Measurements from ENCODE around the gene PDE3B. TPM values are rescaled to one million over a fixed set of nuclear protein-coding genes. Genes with fewer than 3 reads are reported as not detected.

PDE3B gene
- total and polyA plus RNA-seq, 2 of the 8 experiments (the other 6 are each of a cell fraction or from before 2014, with no cell fraction given) = 2.7 to 10.9 TPM

GRCh38 chr11:14642873-14643696, 519 bp upstream of the PDE3B start (continued):
- TF ChIP-seq, protein P1, sequence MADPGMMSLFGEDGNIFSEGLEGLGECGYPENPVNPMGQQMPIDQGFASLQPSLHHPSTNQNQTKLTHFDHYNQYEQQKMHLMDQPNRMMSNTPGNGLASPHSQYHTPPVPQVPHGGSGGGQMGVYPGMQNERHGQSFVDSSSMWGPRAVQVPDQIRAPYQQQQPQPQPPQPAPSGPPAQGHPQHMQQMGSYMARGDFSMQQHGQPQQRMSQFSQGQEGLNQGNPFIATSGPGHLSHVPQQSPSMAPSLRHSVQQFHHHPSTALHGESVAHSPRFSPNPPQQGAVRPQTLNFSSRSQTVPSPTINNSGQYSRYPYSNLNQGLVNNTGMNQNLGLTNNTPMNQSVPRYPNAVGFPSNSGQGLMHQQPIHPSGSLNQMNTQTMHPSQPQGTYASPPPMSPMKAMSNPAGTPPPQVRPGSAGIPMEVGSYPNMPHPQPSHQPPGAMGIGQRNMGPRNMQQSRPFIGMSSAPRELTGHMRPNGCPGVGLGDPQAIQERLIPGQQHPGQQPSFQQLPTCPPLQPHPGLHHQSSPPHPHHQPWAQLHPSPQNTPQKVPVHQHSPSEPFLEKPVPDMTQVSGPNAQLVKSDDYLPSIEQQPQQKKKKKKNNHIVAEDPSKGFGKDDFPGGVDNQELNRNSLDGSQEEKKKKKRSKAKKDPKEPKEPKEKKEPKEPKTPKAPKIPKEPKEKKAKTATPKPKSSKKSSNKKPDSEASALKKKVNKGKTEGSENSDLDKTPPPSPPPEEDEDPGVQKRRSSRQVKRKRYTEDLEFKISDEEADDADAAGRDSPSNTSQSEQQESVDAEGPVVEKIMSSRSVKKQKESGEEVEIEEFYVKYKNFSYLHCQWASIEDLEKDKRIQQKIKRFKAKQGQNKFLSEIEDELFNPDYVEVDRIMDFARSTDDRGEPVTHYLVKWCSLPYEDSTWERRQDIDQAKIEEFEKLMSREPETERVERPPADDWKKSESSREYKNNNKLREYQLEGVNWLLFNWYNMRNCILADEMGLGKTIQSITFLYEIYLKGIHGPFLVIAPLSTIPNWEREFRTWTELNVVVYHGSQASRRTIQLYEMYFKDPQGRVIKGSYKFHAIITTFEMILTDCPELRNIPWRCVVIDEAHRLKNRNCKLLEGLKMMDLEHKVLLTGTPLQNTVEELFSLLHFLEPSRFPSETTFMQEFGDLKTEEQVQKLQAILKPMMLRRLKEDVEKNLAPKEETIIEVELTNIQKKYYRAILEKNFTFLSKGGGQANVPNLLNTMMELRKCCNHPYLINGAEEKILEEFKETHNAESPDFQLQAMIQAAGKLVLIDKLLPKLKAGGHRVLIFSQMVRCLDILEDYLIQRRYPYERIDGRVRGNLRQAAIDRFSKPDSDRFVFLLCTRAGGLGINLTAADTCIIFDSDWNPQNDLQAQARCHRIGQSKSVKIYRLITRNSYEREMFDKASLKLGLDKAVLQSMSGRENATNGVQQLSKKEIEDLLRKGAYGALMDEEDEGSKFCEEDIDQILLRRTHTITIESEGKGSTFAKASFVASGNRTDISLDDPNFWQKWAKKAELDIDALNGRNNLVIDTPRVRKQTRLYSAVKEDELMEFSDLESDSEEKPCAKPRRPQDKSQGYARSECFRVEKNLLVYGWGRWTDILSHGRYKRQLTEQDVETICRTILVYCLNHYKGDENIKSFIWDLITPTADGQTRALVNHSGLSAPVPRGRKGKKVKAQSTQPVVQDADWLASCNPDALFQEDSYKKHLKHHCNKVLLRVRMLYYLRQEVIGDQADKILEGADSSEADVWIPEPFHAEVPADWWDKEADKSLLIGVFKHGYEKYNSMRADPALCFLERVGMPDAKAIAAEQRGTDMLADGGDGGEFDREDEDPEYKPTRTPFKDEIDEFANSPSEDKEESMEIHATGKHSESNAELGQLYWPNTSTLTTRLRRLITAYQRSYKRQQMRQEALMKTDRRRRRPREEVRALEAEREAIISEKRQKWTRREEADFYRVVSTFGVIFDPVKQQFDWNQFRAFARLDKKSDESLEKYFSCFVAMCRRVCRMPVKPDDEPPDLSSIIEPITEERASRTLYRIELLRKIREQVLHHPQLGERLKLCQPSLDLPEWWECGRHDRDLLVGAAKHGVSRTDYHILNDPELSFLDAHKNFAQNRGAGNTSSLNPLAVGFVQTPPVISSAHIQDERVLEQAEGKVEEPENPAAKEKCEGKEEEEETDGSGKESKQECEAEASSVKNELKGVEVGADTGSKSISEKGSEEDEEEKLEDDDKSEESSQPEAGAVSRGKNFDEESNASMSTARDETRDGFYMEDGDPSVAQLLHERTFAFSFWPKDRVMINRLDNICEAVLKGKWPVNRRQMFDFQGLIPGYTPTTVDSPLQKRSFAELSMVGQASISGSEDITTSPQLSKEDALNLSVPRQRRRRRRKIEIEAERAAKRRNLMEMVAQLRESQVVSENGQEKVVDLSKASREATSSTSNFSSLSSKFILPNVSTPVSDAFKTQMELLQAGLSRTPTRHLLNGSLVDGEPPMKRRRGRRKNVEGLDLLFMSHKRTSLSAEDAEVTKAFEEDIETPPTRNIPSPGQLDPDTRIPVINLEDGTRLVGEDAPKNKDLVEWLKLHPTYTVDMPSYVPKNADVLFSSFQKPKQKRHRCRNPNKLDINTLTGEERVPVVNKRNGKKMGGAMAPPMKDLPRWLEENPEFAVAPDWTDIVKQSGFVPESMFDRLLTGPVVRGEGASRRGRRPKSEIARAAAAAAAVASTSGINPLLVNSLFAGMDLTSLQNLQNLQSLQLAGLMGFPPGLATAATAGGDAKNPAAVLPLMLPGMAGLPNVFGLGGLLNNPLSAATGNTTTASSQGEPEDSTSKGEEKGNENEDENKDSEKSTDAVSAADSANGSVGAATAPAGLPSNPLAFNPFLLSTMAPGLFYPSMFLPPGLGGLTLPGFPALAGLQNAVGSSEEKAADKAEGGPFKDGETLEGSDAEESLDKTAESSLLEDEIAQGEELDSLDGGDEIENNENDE (IDR thresholded peaks at IDR 0.05; ENCODE audit: insufficient replicate concordance, low read length) = no peak
- TF ChIP-seq CBX8 (IDR thresholded peaks at IDR 0.05; ENCODE audit: borderline replicate concordance, low read depth, low read length) = no peak
- no peak for TF ChIP-seq POLR2A (IDR thresholded peaks at IDR 0.05; ENCODE audit: control extremely low read depth in 1 of 2, low read depth in 2 of 2, low read length in 2 of 2)
- TF ChIP-seq SIX5 (IDR thresholded peaks at IDR 0.05; ENCODE audit: low read depth, low read length) = no peak
- no peak for TF ChIP-seq SP4 (IDR thresholded peaks at IDR 0.05; ENCODE audit: low read length)
- no peak for TF ChIP-seq RXRA (IDR thresholded peaks at IDR 0.05; ENCODE audit: insufficient read depth, low read depth, low read length)
- TF ChIP-seq POU5F1 (IDR thresholded peaks at IDR 0.05; ENCODE audit: low read depth, low read length) = no peak
- TF ChIP-seq TAF1 (IDR thresholded peaks at IDR 0.05; ENCODE audit: low read depth, low read length) = no peak
- no peak for TF ChIP-seq SIN3A (conservative IDR thresholded peaks at IDR 0.05 in 1 of 2, IDR thresholded peaks at IDR 0.05 in 1 of 2; ENCODE audit: low read depth in 1 of 2, low read length in 2 of 2)
- TF ChIP-seq HDAC2 (IDR thresholded peaks at IDR 0.05; ENCODE audit: borderline replicate concordance in 1 of 2, low read depth in 2 of 2, low read length in 2 of 2) = no peak

Measured in H1 (cell line).